Esophagus (tissue), 2 donors: Measurements from ENCODE around the gene ACVR1C. TPM values are rescaled to one million over a fixed set of nuclear protein-coding genes. Genes with fewer than 3 reads are reported as not detected.
A peak's percentile ranks its signal among the peaks of the same experiment; 100 is the strongest.

Experiments used
- H3K27ac ChIP-seq, 2 donors: one replicate each; pipeline ENCODE4 v1.5.1; 2013; ENCODE audit warnings: low read depth in 2 of 2, mild to moderate bottlenecking in 2 of 2, inconsistent platforms in 1 of 2, low read length in 1 of 2, moderate library complexity in 1 of 2
- H3K27me3 ChIP-seq, 2 donors: one replicate each; pipeline ENCODE4 v1.6.1; 2013; ENCODE audit warnings: low read length in 2 of 2, control low read depth in 1 of 2, mild to moderate bottlenecking in 1 of 2; ENCODE audit not compliant: insufficient read depth in 2 of 2, control insufficient read depth in 1 of 2
- H3K36me3 ChIP-seq, 2 donors: one replicate each; pipeline ENCODE4 v1.6.1; 2013; ENCODE audit warnings: low read length in 1 of 2; ENCODE audit not compliant: control insufficient read depth in 2 of 2, insufficient read depth in 2 of 2
- H3K4me1 ChIP-seq, 2 donors: one replicate each; pipeline ENCODE4 v1.6.1; 2013; ENCODE audit warnings: low read length in 1 of 2; ENCODE audit not compliant: control insufficient read depth in 2 of 2, insufficient read depth in 2 of 2
- H3K4me3 ChIP-seq, 2 donors: one replicate each; pipeline ENCODE4 v1.5.1; 2013; ENCODE audit warnings: low read length in 2 of 2, mild to moderate bottlenecking in 2 of 2, low read depth in 1 of 2, moderate library complexity in 1 of 2
- H3K9me3 ChIP-seq, 2 donors: one replicate each; pipeline ENCODE4 v1.6.1; 2013; ENCODE audit warnings: mild to moderate bottlenecking in 2 of 2, low read depth in 1 of 2, low read length in 1 of 2, moderate library complexity in 1 of 2; ENCODE audit not compliant: control insufficient read depth in 2 of 2, insufficient read depth in 1 of 2
- WGBS, 2 donors: extraction: QIAGEN DNeasy Blood & Tissue Kit; methylation state at CpG; one replicate each; pipeline ENCODE4 v1.1.7; 2013; 5-methylcytosine and 5-hydroxymethylcytosine counted together
- polyA plus RNA-seq, 2 donors: library from polyadenylated mRNA; stranded (reverse); fragments of 200-250 nt; gene quantifications; one replicate each; pipeline ENCODE4 v1.2.3, GENCODE V29; 2013
- donor health status: healthy with polysubstance abuse.
- donor health status: Bipolar disorder and iron deficiency.

Gene ACVR1C
- polyA plus RNA-seq, result under 1 TPM; 0.06 TPM

DNA sequence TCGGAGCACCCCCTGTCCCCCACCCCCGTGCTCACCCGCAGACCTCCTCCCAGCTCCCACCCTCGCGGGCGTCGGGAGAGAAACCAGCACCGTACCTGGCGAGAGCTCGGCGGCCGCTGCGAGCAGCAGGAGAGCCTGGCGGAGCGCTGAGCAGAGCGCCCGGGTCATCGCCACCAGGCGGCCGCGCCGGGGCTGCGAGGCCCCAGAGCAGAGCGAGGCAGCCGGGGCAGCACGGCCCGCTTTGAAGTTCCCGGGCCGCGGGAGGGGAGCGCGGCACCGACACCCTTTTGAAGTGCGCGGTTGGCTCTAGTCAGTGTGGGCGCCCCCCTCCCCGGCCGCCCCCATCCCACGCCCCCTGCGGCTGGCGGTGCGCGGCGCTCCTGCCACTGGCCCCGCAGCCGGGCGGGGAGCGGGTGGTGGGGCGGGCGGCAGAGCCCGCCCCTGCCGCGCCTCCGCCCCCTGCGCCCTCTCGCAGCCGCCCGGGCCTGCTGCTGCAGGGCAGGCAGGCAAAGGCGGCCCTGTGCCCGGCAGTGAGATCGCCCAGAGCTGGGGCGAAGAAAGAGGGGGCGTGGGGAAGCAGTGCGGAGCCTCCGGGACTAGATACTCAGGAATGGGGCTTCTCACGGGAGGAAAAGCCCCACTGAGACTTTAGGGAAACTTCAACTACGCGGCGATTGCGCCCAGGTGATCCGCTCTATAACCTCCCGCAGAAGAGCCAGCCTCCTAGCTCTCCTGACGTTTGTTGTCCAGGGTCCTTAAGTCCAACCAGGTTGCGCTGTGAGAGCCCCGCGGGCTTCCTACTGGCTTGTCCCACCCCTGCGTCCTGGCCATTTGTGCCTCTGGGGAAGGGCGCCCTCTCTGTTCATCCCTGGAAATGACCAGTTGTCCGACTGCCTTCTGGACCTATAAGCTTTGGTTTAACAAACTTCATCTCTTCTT, at the start of gene ACVR1C:
Gene ACVR1C (minus strand): TSS at position 388 of the 939 bp plus-strand sequence. CDS start 220 bp downstream, at position 168.
- peak within 1 kb of the TSS; percentile 49 to 60 for H3K4me3 ChIP-seq
- no peaks in the 10 kb centered on the region for H3K4me1 ChIP-seq
- H3K27me3 ChIP-seq, result peaks cover 0 to 2% of the 10 kb centered on the region in 2 donors
- 1% methylated on average over 55 to 79 of the region's 79 CpGs for WGBS, 2 donors
- H3K9me3 ChIP-seq, result no peaks in the 10 kb centered on the region
- no peaks in the 10 kb centered on the region for H3K36me3 ChIP-seq
- no peak within 1 kb of the TSS for H3K27ac ChIP-seq

DNA sequence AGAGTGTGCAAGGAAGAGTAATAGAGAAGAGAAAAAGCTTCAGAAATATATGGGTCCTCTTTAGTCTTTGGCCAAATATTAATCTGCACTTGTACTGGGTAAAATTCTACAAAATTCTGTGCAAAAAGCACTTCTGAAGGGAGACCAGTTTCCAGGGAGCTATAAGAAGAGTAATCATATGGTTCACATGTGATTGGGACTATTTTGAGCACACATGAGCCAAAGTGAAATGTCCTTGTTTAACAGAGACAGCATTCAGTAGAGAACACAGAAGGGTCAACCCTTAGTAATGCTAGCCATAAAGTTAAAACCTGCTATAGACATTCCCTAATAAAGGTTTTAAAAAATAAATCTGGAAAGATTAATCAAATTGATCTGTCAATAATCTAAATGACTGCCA, 49.3 kb upstream of the ACVR1C start:
- Histone ChIP-seq H3K4me3 (no peak overlapping the region), H3K36me3 (no peaks in the 10 kb centered on the region), H3K9me3 (no peaks in the 10 kb centered on the region), H3K27ac (no peak overlapping the region), H3K4me1 (no peaks in the 10 kb centered on the region), H3K27me3 (no peaks in the 10 kb centered on the region)

DNA sequence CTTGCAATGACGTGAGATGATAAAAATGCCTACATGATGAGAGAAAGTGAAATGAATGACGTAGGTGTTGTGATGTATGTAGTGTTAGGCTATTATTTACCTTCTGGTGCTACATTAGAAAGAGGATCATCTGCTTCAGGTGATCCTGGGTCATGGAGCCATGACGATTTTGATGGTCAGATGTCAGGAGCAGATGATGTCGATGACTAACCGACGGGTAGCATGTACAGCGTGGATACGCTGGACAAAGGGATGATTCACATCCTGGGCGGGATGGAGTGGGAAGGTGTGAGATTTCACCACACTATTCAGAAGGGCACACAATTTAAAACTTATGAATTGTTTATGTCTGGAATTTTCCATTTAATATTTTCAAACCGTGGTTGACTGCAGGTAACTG, 43.5 kb upstream of the ACVR1C start:
- Histone ChIP-seq H3K27me3 (no peaks in the 10 kb centered on the region), H3K4me1 (no peaks in the 10 kb centered on the region), H3K9me3 (no peaks in the 10 kb centered on the region), H3K36me3 (no peaks in the 10 kb centered on the region), H3K27ac (no peak overlapping the region), H3K4me3 (no peak overlapping the region)
- WGBS, 2 donors, result 83 to 86% methylated on average over 10 of the region's 10 CpGs

DNA sequence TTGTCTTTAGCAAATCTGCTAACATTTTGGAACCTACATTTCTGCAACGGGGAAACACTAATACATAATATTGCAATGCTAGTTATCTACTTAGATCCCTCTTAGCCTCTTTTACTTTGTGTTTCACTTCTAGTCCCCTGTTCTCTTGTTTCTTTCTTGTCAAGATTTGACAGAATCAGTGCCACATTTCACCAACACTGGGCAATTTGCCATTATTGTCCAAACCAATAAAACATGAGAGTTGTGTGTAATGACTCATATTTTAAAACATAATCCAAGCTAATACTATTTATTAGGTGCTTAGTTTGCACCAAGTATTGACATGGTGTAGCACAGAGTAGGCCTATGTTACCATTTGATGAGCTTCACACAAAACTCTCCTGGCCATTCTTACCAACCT, 33.7 kb upstream of the ACVR1C start:
- H3K36me3 ChIP-seq, result no peaks in the 10 kb centered on the region
- 87 to 92% methylated on average over 1 of the region's 1 CpG for WGBS, 2 donors

DNA sequence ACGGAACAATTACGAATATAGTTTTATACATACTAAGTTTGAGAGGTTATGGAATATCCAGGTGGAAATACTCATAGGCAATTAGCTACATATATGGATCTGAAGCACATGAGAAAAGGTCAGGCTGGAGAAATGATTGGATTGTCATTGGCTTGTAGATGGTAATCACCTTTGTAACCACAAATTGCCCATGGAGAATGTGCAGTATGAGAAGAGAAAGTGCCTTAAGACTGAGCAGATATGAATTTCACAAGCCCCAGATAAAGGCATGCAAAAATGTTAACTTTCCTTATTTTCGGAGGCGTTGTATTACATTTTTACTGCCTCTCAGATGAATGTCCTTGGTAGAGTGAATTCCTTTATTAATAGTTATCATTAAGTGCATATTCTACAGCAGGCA, 33.1 kb upstream of the ACVR1C start:
- Histone ChIP-seq H3K4me1 (no peaks in the 10 kb centered on the region), H3K4me3 (no peak overlapping the region), H3K27me3 (no peaks in the 10 kb centered on the region), H3K36me3 (no peaks in the 10 kb centered on the region), H3K9me3 (no peaks in the 10 kb centered on the region), H3K27ac (no peak overlapping the region)
- WGBS, 2 donors, result 71 to 73% methylated on average over 4 of the region's 4 CpGs

More for the DNA sequence above, 33.7 kb upstream of the ACVR1C start:
- Histone ChIP-seq H3K9me3 (no peaks in the 10 kb centered on the region), H3K27me3 (no peaks in the 10 kb centered on the region), H3K4me1 (no peaks in the 10 kb centered on the region), H3K27ac (no peak overlapping the region), H3K4me3 (no peak overlapping the region)

DNA sequence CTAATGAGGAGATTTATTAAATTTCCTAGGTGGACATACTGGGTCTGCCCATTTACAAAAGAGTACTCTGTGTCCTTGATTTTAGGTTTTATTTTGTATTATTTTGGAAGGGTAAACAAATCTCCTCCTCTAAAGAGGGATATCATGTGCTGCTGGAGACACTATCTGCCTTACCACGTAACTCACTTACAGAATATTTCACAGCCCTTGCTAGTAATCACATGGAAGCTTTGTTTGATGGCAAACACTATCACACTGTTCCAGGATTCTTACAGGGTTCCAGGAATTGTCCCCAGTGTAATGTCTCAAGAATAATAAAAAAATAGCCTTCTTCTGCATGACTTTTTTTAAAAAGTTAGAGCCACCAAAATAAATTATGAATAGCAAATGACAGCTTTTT, 29.2 kb upstream of the ACVR1C start:
- Histone ChIP-seq H3K27ac (no peak overlapping the region), H3K36me3 (no peaks in the 10 kb centered on the region), H3K4me1 (no peaks in the 10 kb centered on the region), H3K4me3 (no peak overlapping the region), H3K27me3 (no peaks in the 10 kb centered on the region), H3K9me3 (no peaks in the 10 kb centered on the region)
- 86 to 95% methylated on average over 1 of the region's 1 CpG for WGBS, 2 donors

DNA sequence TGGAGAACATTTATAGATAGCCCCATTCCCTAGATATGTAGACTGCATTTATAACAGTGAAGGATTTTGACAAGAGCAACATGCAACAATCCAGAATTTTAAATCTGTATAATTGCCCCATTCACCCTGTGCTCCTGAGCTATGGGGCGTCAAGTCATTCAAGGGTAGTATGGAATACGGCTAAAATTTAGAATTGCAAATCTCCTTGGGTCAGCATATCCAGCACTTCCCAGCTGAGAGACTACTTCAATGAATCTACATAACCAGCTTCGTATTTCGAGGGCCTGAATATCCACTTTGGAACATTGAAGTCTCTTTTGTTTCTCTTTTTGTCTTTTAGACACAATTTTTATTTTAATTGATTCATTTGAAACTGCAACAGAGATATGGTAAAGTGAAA, 28.4 kb upstream of the ACVR1C start:
- Histone ChIP-seq H3K4me1 (no peaks in the 10 kb centered on the region), H3K4me3 (no peak overlapping the region), H3K36me3 (no peaks in the 10 kb centered on the region), H3K27me3 (no peaks in the 10 kb centered on the region), H3K9me3 (no peaks in the 10 kb centered on the region), H3K27ac (no peak overlapping the region)
- WGBS, 2 donors, result 84 to 90% methylated on average over 4 of the region's 4 CpGs

DNA sequence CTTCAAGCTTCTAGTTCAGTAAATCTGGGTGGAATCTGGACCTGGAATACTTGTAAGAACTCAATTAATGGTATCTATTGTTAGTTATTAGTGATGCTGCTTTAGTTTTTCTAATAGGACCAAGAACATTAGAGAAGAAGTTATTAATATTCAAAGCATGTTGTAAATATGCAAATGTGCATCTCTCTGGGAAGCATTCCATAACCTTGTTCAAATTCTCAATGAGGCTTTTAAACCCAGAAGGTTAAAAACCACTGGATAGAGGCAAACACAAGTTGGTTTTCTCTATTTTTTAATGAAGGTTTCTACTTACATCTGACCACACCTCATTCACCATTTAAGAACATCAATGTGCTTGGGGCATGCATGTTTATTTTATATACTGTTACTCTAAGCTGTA, 16.1 kb upstream of the ACVR1C start:
- H3K9me3 ChIP-seq, result no peaks in the 10 kb centered on the region
- no peak overlapping the region for H3K27ac ChIP-seq
- no peaks in the 10 kb centered on the region for H3K4me1 ChIP-seq
- H3K36me3 ChIP-seq, result no peaks in the 10 kb centered on the region
- no peaks in the 10 kb centered on the region for H3K27me3 ChIP-seq
- no peak overlapping the region for H3K4me3 ChIP-seq

DNA sequence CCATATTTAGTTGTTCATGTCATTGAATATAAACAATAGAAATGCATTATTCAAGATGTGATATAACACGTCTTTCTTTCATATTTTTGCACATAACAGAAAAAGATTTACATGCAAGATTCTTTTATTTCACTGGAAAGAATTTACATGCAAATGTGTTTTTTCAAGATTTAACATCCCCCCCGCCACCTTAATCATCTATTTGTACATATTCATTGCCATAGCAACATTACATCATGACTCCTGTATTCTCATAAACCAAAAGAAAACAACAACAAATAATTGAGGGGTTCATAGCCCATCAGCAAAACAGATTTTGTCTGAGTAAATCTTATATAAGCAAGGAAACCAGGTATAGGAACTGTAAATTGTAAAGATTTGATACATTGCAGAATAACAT, 3.2 kb upstream of the ACVR1C start:
- 33 to 56% methylated on average over 2 of the region's 2 CpGs for WGBS, 2 donors
- no peaks in the 10 kb centered on the region for H3K27me3 ChIP-seq
- no peak overlapping the region for H3K27ac ChIP-seq
- no peak overlapping the region for H3K4me3 ChIP-seq
- H3K36me3 ChIP-seq, result no peaks in the 10 kb centered on the region
- no peaks in the 10 kb centered on the region for H3K4me1 ChIP-seq
- H3K9me3 ChIP-seq, result no peaks in the 10 kb centered on the region
